HG03469 (cell line): ENCODE data around the gene EEF1AKMT3.

ENCODE experiments used
- ATAC-seq: cut with Tn5 transposase; IDR thresholded peaks from one replicate; pipeline ENCODE4 v1.9.1; 2021; ENCODE audit warnings: mild to moderate bottlenecking, moderate library complexity, moderate number of reproducible peaks; ENCODE audit not compliant: unreplicated experiment

Gene EEF1AKMT3

DNA sequence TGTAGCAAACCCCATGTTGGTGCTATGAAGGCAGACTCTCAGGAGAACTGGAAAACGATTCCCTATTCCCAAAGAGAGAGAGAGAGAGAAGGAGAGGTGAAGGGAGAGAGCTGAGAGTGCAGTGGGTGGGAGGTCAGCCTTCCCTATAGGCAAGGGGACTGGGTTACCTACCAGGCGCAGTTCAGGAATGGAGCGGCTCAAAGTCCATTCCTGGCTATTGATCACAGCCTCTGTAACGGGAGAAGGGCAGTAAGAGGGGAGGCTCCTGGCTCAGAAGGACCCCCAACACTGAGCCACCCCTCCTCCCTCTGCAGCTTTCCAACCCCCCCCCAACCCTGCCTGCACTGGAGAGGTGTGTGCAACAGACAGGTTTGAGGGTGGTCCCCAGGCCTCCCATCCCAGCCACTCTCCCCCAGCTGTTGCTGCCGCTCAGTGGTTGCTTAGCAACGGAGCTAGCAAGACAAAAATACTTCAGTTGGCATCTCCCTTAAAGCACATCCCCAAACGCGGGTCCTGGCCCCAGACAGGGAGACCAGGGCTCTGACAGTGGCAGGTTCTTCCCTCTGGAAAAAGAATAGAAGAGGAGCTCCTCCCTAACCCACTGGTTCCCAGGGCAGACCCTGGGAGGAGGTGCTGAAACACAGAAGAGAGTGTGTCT, 37.1 kb upstream of the EEF1AKMT3 start:
- ATAC-seq, result no peak

DNA sequence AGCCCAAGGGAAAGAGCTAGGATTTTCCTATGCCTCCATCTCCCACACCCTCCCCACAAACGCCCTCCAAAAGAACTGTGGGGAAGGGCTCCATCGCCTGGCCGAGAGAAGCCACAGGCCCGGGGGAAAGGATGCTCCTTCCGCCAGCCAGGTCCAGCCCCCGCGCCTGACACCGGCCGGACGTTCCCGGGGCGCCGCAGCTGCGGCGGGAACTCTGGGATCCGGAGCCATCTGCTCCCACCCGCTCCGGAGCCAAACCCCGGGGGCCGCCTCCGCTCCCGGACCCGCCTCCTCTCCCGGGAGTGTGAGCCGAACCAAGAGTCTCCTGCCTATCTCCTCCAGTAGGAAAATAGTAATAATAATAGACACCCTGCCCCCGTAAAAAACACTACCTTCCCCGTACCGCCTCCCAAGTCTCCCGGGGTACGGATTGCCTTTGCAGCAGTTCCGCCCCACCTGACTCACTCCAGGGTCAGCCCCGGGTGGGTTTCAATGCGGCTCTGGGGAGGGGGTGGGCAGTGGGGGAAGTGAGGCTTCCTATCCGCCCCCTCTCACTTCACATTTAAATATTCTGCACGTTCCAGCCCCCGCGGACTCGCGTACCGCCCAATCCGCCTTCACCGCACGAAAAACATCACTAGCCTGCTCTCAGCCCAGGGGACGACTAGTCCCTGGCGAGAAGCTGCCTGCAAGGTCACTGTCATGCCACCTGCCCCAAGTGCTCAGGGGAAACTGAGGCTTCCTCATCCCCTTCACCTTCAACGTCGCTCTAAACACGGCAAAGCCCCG, 36.3 kb upstream of the EEF1AKMT3 start:
- ATAC-seq, result no peak

DNA sequence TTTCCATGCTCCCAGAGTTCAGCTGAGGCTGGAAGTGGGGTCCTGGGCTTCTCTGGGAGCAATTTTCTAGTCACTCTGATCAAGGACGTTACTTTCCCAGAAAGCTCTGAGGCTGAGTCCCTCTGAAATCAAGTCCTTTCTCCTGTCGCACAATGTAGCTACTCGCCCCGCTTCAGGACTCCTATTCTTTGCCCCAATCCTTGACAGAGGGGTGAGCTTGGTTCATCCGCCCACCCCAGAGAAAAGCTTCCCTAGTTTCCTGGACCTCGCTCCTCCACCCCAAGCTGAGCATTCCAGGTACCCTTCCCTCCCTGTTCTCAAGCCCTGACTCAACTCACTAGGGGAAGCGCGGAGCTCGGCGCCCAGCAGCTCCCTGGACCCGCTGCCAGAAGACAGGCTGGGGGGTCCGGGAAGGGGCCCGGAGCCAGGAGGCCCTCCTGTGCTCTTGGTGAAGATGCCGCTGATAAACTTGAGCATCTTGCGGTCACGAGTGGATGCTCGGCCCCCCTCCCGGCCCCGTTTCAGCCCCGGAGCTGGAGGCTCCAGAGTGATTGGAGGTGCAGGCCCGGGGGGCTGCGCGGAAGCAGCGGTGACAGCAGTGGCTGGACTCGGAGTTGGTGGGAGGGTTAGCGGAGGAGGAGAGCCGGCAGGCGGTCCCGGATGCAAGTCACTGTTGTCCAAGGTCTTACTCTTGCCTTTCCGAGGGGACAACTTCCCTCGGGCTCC, 35.5 kb upstream of the EEF1AKMT3 start:
- no peak for ATAC-seq

DNA sequence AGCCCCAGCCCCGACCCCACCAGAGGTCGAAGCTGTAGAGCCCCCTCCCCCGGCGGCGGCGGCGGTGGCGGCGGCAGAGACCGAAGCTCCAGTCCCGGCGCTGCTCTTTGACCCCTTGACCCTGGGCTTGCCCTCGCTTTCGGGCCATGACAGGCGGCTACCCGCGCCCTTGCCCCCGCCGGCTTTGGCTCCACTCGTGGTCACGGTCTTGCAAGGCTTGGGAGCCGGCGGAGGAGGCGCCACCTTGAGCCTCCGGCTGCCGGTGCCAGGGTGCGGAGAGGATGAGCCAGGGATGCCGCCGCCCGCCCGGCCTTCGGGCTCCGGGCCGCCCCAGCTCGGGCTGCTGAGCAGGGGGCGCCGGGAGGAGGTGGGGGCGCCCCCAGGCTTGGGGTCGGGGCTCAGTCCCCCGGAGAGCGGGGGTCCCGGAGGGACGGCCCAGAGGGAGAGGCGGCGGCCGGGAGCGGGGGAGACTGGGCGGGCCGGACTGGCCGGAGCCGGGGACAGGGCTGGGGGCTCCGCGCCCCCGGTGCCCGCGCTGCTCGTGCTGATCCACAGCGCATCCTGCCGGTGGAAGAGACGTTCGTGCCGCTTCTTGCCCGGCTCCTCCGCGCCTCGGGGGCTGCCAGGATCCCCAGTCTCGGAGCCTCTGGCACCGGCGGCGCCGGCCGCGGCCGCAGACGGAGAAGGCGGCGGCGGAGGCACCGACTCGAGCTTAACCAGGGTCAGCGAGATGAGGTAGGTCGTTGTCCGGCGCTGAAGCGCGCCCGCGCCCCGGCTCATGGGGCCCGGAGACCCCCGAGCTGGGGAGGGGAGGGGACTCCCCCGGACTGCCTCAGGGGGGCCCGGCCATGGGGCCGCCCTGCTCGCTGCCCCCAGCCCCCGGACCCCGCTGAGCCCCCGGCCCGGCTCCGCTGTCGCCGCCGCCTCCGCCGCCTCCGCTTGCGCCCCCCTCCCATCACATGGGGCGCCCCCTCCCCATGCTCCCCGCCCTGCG, 34.6 kb upstream of the EEF1AKMT3 start:
- ATAC-seq, result no peak

DNA sequence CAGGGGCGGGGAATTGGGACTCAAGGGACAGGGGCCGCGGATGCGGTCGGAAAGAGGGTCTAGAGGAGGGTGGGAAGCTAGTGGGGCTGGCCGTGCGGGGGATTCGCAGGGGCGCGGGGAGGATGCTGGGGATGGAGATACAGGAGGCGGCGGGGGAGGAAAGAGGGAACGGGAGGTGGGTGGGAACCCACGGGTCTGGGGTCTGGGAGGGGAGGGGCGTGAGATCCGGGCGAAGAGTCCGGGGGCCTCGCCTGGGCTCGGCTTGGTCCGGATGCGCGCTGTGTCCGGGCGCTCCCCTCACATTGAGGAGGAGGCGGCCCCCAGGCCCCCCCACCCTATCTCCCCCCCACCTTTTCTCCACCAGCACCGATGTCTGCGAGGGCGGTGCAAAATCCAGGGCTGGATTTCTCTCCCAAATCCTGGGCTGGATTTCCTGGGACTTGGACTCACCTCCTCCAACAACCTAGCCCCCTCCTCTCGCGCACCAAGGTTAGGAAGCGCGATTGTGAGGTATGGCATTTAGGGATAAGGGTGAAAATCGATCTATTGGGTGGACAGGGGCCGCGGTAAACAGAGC, 33.7 kb upstream of the EEF1AKMT3 start, which contains the start of gene AGAP2:
Gene AGAP2, minus strand, starts transcription at position 82 of the 577 bp plus-strand sequence. CDS start 496 bp downstream, outside the sequence.
- ATAC-seq, result no peak

DNA sequence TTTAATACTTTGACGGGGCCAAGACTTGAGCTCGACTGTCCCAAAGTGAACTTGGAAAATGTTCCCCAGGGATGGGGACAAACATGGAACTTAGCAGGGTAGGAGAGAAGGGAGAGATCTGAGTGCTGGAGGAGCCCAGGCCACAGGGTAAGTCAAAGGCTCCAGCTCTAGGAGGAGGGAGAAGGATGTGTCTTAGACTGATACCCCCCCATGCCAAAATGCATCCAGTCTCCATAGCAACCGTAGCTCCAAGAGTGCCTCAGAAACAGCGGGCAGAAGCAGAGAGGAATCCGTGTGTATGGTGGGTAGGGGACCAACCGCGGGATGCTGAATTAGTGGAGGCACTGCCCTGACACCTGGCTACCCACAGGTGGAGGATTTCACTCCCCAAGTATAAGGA, 33.0 kb upstream of the EEF1AKMT3 start:
- ATAC-seq, result no peak

DNA sequence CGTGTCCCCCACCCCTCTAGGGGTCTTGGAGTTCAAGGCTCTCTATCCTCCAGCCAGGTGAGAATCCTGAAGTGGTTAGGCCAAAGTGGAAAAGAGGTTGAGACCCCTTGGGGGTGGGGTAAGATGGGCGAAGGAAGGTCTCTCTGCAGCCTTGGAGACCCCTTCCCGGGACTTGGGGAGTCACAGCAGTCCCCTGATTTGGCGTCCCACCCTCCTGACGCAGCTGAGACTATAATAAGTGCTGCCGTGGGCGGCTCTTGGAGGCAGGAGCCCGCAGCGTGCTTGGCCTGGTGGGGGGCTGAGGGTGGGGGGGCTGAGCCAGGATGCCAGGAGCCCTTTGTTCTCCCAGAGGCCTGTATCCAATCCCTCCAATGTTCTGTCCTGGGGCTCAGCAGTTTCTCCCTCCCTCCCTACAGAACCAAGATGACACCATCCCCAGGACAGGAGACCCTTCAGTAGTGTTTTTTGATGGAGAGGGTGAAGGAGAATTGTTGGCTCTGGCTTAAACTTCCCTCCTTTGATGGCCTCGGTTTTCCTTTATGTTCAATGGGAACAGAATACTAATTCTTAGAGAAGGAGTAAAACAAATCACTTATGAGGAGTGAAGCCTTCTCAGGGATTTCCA, 32.4 kb upstream of the EEF1AKMT3 start:
- no peak for ATAC-seq

DNA sequence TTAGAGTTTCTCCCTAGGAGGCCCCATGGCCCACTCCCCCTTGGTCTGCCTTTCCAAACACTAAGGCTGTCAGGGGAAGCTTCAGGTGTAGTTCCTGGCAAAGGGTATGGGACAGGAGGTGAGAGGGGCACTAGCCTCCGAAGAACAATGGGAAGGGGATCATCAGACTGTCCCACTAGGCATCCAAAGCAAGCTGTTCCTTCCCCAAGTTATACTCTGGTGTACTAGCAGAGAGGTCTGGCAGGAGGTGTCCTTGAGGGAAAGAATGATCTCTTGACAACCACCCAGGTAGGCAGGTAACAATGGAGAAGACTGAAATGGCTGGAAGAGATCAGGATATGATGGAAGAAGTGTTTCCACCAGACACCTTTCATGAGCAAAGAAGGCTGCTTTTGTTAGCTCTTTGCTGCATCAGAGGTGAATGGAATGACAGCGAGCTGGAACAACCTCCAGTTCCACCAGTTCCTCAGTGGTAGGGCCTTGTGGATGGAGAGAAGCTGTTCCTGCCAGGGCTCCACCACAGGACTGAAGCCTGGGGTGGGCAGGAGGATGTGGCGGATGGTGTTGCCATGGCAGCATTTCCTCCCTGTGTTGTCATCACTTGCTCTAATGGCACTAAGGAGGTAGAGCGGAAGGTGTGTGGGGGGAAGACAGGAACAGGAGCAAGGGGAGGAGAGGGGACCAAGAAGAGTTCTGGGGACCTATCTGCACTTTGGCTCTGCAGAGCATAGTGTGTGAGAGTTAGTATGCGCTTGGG, 31.6 kb upstream of the EEF1AKMT3 start:
- ATAC-seq, result peak; percentile 55

DNA sequence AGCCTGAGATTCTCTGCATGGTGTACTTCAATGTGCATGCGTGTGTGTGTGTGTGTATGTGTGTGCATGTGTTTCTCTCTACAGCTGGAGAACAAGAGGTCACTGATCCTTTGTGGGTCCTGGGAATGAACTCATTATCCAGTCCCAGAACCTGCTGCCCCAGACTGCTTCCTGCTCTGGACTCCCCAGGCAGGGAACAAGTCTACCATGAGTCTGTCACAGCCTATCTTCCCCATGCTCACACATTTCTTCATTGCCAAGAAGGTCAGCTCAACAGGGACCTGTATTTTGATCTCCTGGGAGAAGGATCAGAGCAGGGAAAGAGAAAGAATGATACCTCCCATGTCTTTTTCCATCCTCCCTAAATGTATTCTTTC, 31.0 kb upstream of the EEF1AKMT3 start:
- no peak for ATAC-seq

DNA sequence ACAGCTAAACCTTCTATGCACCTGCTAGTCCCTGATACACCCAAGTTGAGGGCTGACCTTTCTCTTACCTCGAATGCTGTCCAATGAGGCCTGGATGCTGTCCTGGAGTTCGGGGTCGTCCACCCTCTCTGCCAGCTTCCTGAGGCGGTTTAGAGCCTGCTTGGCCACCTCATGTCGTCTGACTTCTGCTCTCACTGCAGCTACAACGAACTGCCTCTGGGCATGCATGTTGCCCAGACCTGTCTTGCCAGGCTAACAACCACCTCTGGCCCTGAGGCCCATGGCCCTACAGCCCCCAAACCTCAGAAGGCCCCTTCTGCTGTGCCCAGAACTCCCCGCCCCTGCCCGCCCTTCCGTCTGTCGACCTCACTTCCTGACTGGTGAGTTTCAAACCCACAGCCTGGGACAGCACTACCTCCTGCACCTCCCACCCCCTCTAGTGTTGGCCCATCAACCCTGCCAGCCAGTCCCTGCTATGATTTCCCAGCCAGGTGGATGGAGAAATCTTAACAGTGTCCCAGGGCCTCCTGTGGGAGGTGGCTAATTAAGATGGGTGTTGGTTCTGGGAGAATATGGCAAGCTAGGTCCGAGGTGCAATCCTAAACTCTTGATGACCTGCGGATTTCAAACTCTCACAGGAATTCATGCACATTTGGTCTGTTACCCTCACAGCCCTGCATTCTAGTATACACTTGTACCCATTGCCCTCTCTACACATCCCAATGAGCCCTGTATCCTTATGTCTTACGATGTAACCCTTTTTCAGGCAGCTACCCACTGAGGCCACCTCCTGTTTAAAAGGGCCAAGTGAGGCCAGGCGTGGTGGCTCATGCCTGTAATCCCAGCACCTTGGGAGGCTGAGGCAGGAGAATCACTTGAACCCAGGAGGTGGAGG, 30.3 kb upstream of the EEF1AKMT3 start:
- peak; percentile 44 for ATAC-seq

DNA sequence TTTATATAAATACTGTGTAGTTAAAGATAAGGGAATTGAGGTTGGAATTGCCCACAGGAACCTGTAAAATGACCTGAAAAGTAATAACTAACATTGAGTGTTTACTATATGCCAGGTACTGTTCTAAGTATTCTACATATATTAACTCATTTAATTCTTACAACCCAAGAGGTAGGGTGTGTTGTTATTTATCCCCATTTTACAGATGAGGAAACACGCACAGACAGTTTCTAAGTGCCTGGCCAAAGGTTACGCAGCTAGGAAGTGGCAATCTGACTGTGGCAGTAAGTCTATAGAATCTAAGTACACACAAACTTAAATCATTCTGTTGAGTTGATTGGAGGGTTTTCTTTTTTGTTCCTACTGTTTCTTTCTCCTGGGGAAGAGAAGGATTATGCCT, 28.6 kb upstream of the EEF1AKMT3 start:
- ATAC-seq, result no peak

DNA sequence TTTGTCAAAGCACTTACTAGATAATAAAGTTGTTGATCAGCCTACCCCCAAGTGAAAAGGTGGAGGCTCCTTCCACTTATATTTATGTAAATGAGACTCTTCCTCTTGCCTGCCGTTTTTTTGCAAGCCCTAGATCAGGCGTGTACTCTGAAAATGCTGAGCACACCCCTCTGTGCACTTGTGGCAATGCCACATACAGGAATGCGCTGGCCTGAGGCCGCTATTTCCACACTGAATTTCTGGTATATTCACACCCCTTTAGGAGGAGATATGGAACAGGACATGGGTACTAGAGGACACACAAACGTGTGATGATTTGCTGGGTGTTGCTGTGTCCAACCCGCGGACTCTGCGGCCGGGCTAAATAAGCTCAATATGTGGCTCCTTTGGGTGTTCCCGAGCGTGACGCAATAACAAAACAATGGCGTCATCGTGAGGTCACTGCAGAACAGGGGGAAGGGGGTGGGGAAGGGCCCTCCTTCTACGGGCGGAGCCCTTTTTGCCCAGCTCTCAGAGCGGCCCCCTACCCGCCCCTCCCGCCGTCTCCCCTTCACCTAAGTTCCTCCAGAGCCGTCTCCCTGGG, 28.1 kb upstream of the EEF1AKMT3 start:
- ATAC-seq, result peak; percentile 6

DNA sequence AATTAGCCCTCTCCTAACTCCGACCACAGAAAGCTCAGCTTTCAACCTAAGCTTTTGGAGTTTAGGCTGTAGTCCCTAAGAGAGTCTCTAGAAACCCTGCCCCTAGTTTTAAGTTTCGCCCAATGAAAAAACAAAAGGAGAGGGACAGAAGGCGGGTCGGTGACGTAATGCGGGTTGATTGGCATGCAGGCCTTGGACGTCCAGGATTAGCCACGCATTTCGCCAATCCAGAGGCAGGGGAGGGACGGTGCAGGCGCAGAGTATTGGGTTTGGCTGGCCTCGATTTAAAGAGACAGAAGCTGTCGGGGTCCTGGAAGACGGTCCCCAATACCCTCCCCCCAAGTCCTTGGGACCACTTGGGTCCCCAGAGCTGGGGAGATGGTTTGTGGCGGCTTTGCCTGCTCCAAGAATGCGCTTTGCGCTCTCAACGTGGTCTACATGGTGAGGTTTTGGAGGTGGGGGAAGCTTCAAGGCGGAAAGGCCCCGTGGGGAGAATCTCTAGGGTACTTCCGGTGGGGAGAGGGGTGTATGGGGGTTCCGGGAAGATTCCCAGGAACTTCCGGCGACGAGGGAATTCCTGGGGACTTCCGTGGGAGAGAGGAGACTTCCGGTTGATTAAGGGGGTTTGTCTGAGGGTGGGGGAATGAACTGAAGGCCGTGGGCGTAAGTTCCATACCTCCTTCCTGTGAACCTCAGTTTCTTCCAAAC, 27.5 kb upstream of the EEF1AKMT3 start, which contains the start of gene TSPAN31:
Gene TSPAN31, plus strand, starts transcription at position 263 of the 708 bp plus-strand sequence. Its CDS starts 116 bp downstream, at position 379.
- peak; percentile 38 for ATAC-seq

DNA sequence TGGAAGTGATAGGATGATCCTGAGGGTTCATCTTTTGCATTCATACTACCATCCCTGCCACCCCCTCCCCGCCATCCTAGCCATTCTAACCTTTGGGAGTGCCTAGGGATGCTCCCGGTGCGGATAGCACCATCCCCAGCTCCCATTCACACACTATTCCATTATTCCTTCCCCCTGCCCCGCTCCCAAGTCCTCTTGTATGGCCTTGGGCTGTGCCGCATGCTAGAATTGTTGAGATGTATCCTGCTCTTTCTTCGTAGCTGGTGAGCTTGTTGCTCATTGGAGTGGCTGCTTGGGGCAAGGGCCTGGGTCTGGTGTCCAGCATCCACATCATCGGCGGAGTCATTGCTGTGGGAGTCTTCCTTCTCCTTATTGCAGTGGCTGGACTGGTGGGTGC, 26.9 kb upstream of the EEF1AKMT3 start:
- ATAC-seq, result no peak

DNA sequence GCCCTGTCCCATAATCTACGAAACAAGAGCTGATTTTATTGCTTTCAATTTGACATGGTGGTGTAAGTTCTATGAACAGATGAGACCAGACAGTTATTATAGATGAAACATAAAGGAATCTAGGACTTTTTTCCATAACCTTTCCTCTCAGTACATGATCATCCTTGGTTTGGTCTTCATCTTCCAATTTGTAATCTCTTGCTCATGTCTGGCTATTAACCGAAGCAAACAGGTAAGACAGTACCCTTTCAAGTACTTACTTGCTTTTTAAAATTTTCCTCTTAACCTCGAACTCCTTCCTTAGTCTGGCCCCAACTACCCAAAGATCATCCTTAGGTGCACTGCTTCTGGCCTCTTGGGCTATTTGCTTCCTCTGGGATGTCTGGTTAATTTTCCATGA, 26.4 kb upstream of the EEF1AKMT3 start:
- ATAC-seq, result no peak

DNA sequence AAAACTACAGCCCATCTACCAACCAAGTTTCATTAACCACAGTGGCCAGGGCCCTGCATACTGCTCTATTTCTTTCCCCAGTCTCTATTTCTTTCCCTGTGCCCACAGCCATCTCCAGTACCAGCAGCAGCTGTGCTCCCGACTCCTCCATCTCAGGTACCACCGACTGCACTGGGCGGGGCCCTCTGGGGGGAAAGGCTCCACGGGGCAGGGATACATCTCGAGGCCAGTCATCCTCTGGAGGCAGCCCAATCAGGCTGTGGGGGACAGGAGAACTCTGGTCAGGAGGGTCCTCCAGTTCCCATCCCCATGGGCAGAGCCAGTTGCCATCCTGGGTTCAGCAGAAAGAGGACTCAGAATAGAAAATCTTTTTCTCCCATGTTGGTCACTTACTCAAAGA, 23.4 kb upstream of the EEF1AKMT3 start:
- no peak for ATAC-seq
